ENCODE data around the gene SLC34A1.

DNA sequence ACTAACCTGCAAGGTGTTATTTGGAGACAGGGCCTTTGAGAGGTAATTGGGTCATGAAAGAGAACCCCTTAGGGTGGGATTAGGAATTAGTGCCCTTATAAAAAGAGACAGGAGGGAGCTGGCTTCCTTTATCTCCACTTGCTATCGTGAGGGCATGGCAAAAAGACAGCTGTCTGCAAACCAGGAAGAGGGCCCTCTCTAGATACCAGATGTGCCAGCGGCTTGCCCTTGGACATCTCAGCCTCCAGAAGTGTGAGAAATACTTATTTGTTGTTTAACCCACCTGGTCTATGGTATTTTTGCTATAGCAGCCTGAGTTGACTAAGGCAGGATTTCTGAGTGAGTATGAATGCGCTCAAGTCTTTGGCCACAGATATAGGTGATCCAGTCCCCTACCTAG is 27.5 kb upstream of the SLC34A1 start:
- TF ChIP-seq POLR2A (IDR thresholded peaks at IDR 0.05), result no peak
- TF ChIP-seq, protein P1, sequence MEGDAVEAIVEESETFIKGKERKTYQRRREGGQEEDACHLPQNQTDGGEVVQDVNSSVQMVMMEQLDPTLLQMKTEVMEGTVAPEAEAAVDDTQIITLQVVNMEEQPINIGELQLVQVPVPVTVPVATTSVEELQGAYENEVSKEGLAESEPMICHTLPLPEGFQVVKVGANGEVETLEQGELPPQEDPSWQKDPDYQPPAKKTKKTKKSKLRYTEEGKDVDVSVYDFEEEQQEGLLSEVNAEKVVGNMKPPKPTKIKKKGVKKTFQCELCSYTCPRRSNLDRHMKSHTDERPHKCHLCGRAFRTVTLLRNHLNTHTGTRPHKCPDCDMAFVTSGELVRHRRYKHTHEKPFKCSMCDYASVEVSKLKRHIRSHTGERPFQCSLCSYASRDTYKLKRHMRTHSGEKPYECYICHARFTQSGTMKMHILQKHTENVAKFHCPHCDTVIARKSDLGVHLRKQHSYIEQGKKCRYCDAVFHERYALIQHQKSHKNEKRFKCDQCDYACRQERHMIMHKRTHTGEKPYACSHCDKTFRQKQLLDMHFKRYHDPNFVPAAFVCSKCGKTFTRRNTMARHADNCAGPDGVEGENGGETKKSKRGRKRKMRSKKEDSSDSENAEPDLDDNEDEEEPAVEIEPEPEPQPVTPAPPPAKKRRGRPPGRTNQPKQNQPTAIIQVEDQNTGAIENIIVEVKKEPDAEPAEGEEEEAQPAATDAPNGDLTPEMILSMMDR (IDR thresholded peaks at IDR 0.05), result no peak

Data from upper lobe of left lung (tissue), 4 donors.